H9 (cell line): ENCODE data around the gene TEX12. TPM values are rescaled to one million over a fixed set of nuclear protein-coding genes. Genes with fewer than 3 reads are reported as not detected.
"Not testable (repeated sequence)": the region's sequence is repeated elsewhere in the genome, so short reads cannot be mapped to it uniquely, and the experiment has no call there.

ENCODE experiments used
- DNase-seq: peaks from one replicate; pipeline ENCODE4 v3.0.0-alpha.2; 2017
- H2AFZ ChIP-seq: one replicate; pipeline ENCODE4 v1.6.1; 2013; ENCODE audit warnings: mild to moderate bottlenecking, low read length, control low read depth, moderate library complexity
- H2AK5ac ChIP-seq: 2 replicates; pipeline ENCODE4 v1.6.1; 2013; ENCODE audit warnings: low read length, control low read depth, mixed read lengths; ENCODE audit not compliant: insufficient read length
- H2BK120ac ChIP-seq: one replicate; pipeline ENCODE4 v1.6.1; 2013; ENCODE audit warnings: low read depth, mild to moderate bottlenecking, low read length, control low read depth, inconsistent platforms; ENCODE audit not compliant: poor library complexity, severe bottlenecking
- H2BK12ac ChIP-seq: 2 replicates; pipeline ENCODE4 v1.6.1; 2013; ENCODE audit warnings: low read length, control low read depth, mixed read lengths, low read depth; ENCODE audit not compliant: insufficient read length
- H2BK15ac ChIP-seq: 2 replicates; pipeline ENCODE4 v1.6.1; 2013; ENCODE audit warnings: low read depth, low read length, control low read depth
- H2BK20ac ChIP-seq: one replicate; pipeline ENCODE4 v1.6.1; 2013; ENCODE audit warnings: low read depth, mild to moderate bottlenecking, low read length, control low read depth, inconsistent platforms; ENCODE audit not compliant: poor library complexity, severe bottlenecking
- H2BK5ac ChIP-seq: 2 replicates; pipeline ENCODE4 v1.6.1; 2013; ENCODE audit warnings: low read length, control low read depth, mixed read lengths; ENCODE audit not compliant: insufficient read length
- H3K14ac ChIP-seq: 2 replicates; pipeline ENCODE4 v1.6.1; 2013; ENCODE audit warnings: low read length, control low read depth; ENCODE audit not compliant: insufficient read depth
- H3K18ac ChIP-seq: 2 replicates; pipeline ENCODE4 v1.6.1; 2013; ENCODE audit warnings: low read depth, mild to moderate bottlenecking, mixed read lengths, low read length, control low read depth; ENCODE audit not compliant: insufficient read length
- H3K23ac ChIP-seq: 2 replicates; pipeline ENCODE4 v1.6.1; 2013; ENCODE audit warnings: low read length, control low read depth, mixed read lengths, low read depth; ENCODE audit not compliant: insufficient read length
- H3K23me2 ChIP-seq: 2 replicates; pipeline ENCODE4 v1.6.1; 2013; ENCODE audit warnings: low read depth, mild to moderate bottlenecking, mixed read lengths, low read length, control low read depth; ENCODE audit not compliant: insufficient read length, poor library complexity, severe bottlenecking
- H3K27ac ChIP-seq: 2 replicates; pipeline ENCODE4 v1.5.1; 2013; ENCODE audit warnings: low read length, control low read depth, mixed read lengths, low read depth; ENCODE audit not compliant: insufficient read length
- H3K27me3 ChIP-seq: 2 replicates; pipeline ENCODE4 v1.6.1; 2013; ENCODE audit warnings: low read length, control low read depth, inconsistent platforms; ENCODE audit not compliant: insufficient read depth
- H3K4ac ChIP-seq: 2 replicates; pipeline ENCODE4 v1.6.1; 2013; ENCODE audit warnings: low read depth, mild to moderate bottlenecking, control low read depth, inconsistent platforms, low read length, moderate library complexity
- H3K4me1 ChIP-seq: 2 replicates; pipeline ENCODE4 v1.6.1; 2013; ENCODE audit warnings: low read length, control low read depth, inconsistent platforms; ENCODE audit not compliant: insufficient read depth
- H3K4me2 ChIP-seq: 2 replicates; pipeline ENCODE4 v1.6.1; 2013; ENCODE audit warnings: low read length, control low read depth, mixed read lengths; ENCODE audit not compliant: insufficient read length, insufficient read depth
- H3K56ac ChIP-seq: 2 replicates; pipeline ENCODE4 v1.6.1; 2013; ENCODE audit warnings: low read depth, mild to moderate bottlenecking, mixed read lengths, low read length, control low read depth; ENCODE audit not compliant: insufficient read length
- H3K79me1 ChIP-seq: 2 replicates; pipeline ENCODE4 v1.6.1; 2013; ENCODE audit warnings: low read depth, mild to moderate bottlenecking, moderate library complexity, low read length, control low read depth, inconsistent platforms; ENCODE audit not compliant: insufficient read depth, poor library complexity, severe bottlenecking
- H3K79me2 ChIP-seq: 2 replicates; pipeline ENCODE4 v1.6.1; 2013; ENCODE audit warnings: low read length, control low read depth, inconsistent platforms; ENCODE audit not compliant: insufficient read depth
- H3K9ac ChIP-seq: 2 replicates; pipeline ENCODE4 v1.6.1; 2013; ENCODE audit warnings: low read length, control low read depth, mixed read lengths; ENCODE audit not compliant: insufficient read length; ENCODE audit errors: extremely low read depth
- H3K9me3 ChIP-seq: one replicate; pipeline ENCODE4 v1.6.1; 2013; ENCODE audit warnings: low read depth, low read length, inconsistent platforms; ENCODE audit not compliant: control insufficient read depth
- H3T11ph ChIP-seq: one replicate; pipeline ENCODE4 v1.6.1; 2013; ENCODE audit warnings: mild to moderate bottlenecking, low read length, control low read depth, inconsistent platforms
- H4K20me1 ChIP-seq: one replicate; pipeline ENCODE4 v1.6.1; 2013; ENCODE audit not compliant: control insufficient read depth, insufficient read length, insufficient read depth
- H4K5ac ChIP-seq: 2 replicates; pipeline ENCODE4 v1.6.1; 2013; ENCODE audit warnings: low read depth, mild to moderate bottlenecking, mixed read lengths, low read length, control low read depth; ENCODE audit not compliant: insufficient read length
- H4K8ac ChIP-seq: replicated peaks from 2 replicates; pipeline ENCODE4 v1.6.1; 2013; ENCODE audit warnings: low read length, control low read depth, mixed read lengths, low read depth; ENCODE audit not compliant: insufficient read length
- H4K91ac ChIP-seq: 2 replicates; pipeline ENCODE4 v1.6.1; 2013; ENCODE audit warnings: low read depth, mild to moderate bottlenecking, moderate library complexity, mixed read lengths, low read length, control low read depth; ENCODE audit not compliant: insufficient read length
- H3K27ac Mint-ChIP-seq, 3 experiments: 2 replicates in 2 of 3; 3 replicates in 1 of 3; pipeline ENCODE4 v1.8.0; 2020 to 2021; ENCODE audit warnings: mixed read lengths in 3 of 3, mild to moderate bottlenecking in 1 of 3, moderate library complexity in 1 of 3
- H3K27me3 Mint-ChIP-seq: 2 replicates; pipeline ENCODE4 v1.8.0; 2021; ENCODE audit warnings: low read depth, mild to moderate bottlenecking, moderate library complexity, mixed read lengths
- H3K36me3 Mint-ChIP-seq, 3 experiments: 2 replicates in 2 of 3; 3 replicates in 1 of 3; pipeline ENCODE4 v1.8.0; 2020 to 2021; ENCODE audit warnings: low read depth in 3 of 3, mixed read lengths in 3 of 3; ENCODE audit not compliant: insufficient read depth in 1 of 3
- H3K4me1 Mint-ChIP-seq, 2 experiments: 2 replicates each; pipeline ENCODE4 v1.8.0; 2020; ENCODE audit warnings: mixed read lengths in 2 of 2
- H3K4me3 Mint-ChIP-seq, 2 experiments: 2 replicates in 1 of 2; 3 replicates in 1 of 2; pipeline ENCODE4 v1.8.0; 2020 to 2021; ENCODE audit warnings: mild to moderate bottlenecking in 2 of 2, mixed read lengths in 2 of 2, moderate library complexity in 1 of 2
- H3K9me3 Mint-ChIP-seq, 2 experiments: 2 replicates in 1 of 2; 3 replicates in 1 of 2; pipeline ENCODE4 v1.8.0; 2020; ENCODE audit warnings: mild to moderate bottlenecking in 2 of 2, mixed read lengths in 2 of 2, moderate library complexity in 1 of 2
- CTCF ChIP-seq: fragments of 200-600 bp; sonication (generic); conservative IDR thresholded peaks from 3 replicates; pipeline ENCODE4 v1.8.0; 2021; ENCODE audit warnings: antibody characterized with exemption, mild to moderate bottlenecking
- WGBS: extraction: QIAGEN DNeasy Blood & Tissue Kit; methylation state at CpG from one replicate; pipeline ENCODE4 v1.1.7; 2013; ENCODE audit warnings: missing lambda C conversion rate, low lambda C conversion rate, mixed read lengths; ENCODE audit not compliant: insufficient read length; ENCODE audit errors: extremely low coverage; 5-methylcytosine and 5-hydroxymethylcytosine counted together
- total RNA-seq: library from RNA; stranded (reverse); gene quantifications from 2 replicates; pipeline ENCODE4 v1.2.1, GENCODE V29; 2021

The TEX12 gene
- total RNA-seq, 1 experiment from 2014 or later, result 0.31 TPM

- Histone ChIP-seq H3K27me3 (no peaks in the 10 kb centered on the region), H3K4me1 (no peaks in the 10 kb centered on the region), H2BK120ac (no peak overlapping the region), H3K23ac (no peak overlapping the region), H3K9ac (no peak overlapping the region), H4K20me1 (no peaks in the 10 kb centered on the region), H3K79me1 (no peaks in the 10 kb centered on the region), H4K5ac (no peak overlapping the region), H3K14ac (no peak overlapping the region), H3K27ac (no peak overlapping the region), H3K56ac (no peak overlapping the region), H2AFZ (no peak overlapping the region), H2BK15ac (no peak overlapping the region), H3K4ac (no peak overlapping the region), H4K8ac (no peak overlapping the region), H2BK20ac (no peak overlapping the region), H2BK5ac (no peak overlapping the region), H2BK12ac (no peak overlapping the region), H2AK5ac (no peak overlapping the region), H4K91ac (no peak overlapping the region), H3K23me2 (no peaks in the 10 kb centered on the region), H3K18ac (no peak overlapping the region), H3T11ph (no peak overlapping the region), H3K79me2 (no peaks in the 10 kb centered on the region), H3K4me2 (no peak overlapping the region), H3K9me3 (no peaks in the 10 kb centered on the region)
- no peak for TF ChIP-seq CTCF
- peaks cover 7 to 8% of the 10 kb centered on the region in 2 experiments for H3K4me1 Mint-ChIP-seq
- WGBS, result no CpG with 5 or more reads among the region's 1 CpG
- no peaks in the 10 kb centered on the region for H3K9me3 Mint-ChIP-seq
- H3K4me3 Mint-ChIP-seq, result no peak overlapping the region
- H3K36me3 Mint-ChIP-seq, result no peaks in the 10 kb centered on the region
- no peak overlapping the region for H3K27ac Mint-ChIP-seq
- H3K27me3 Mint-ChIP-seq, result no peaks in the 10 kb centered on the region
- DNase-seq, result no peak
These were observed 6.2 kb upstream of the TEX12 start for GRCh38 chr11:112161012-112161411.

GRCh38 chr11:112162200-112162599, 5.0 kb upstream of the TEX12 start:
- not testable (repeated sequence) for H3K9me3 ChIP-seq, H3K18ac ChIP-seq, H4K20me1 ChIP-seq, H2BK5ac ChIP-seq, H2BK20ac ChIP-seq, H3K9me3 Mint-ChIP-seq, H3K4me3 Mint-ChIP-seq, H3K4me2 ChIP-seq, H3K4me1 ChIP-seq, H3K27me3 Mint-ChIP-seq, H4K5ac ChIP-seq, H3K4me1 Mint-ChIP-seq, H2BK12ac ChIP-seq, DNase-seq, H4K8ac ChIP-seq, H3K23ac ChIP-seq, H3K79me1 ChIP-seq, H3K36me3 Mint-ChIP-seq, H2AK5ac ChIP-seq, H3K27ac ChIP-seq, H2AFZ ChIP-seq, H3K27ac Mint-ChIP-seq, H3K23me2 ChIP-seq, H3K56ac ChIP-seq, H2BK120ac ChIP-seq, H2BK15ac ChIP-seq, H3T11ph ChIP-seq, H4K91ac ChIP-seq, H3K27me3 ChIP-seq, H3K79me2 ChIP-seq, H3K14ac ChIP-seq, H3K9ac ChIP-seq, H3K4ac ChIP-seq
- no CpG with 5 or more reads among the region's 1 CpG for WGBS
